Measurements from ENCODE around the gene DGKD.
"Not testable (repeated sequence)": the region's sequence is repeated elsewhere in the genome, so short reads cannot be mapped to it uniquely, and the experiment has no call there.

Gene DGKD

DNA sequence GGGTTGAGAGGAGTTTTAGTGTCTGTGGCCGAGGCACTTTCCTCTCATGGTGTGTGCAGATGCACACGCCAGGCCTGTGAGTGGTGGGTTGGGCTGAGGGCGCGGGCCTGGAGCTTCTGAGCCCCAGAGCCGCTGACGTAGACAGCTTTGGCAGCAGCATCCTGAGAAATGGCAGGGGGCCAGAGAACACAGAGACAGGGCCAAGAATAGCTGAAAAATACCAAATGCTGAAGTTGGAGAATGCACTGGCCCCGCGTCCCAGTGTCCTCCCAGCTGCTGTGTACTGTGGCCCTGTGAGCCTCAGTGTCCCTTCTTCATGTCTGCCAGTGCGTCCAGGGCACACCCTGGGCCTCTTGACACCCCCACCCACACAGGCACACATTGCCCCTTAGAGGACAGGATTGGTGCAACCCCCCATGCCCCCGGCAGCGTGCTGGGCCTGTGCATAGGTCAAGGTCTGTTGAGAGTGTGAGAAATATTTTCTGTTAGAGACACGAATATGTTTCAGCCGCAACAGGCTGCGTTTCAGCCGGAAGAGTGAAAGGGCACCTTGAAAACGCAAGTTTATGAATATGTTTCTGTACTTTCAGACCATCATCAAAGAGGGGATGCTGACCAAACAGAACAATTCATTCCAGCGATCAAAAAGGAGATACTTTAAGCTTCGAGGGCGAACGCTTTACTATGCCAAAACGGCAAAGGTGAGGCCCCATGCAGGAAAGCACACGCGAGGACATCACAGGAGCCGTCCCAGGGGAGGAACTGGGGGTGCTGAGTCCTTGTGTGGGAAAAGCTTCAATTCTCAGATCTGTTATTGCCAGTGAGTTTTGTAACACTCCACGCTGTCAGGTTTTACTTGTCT is 33.6 kb downstream of the DGKD start:
- H3K4me1 ChIP-seq: peaks cover 31% of the 10 kb centered on the region
- TF ChIP-seq, protein P1, sequence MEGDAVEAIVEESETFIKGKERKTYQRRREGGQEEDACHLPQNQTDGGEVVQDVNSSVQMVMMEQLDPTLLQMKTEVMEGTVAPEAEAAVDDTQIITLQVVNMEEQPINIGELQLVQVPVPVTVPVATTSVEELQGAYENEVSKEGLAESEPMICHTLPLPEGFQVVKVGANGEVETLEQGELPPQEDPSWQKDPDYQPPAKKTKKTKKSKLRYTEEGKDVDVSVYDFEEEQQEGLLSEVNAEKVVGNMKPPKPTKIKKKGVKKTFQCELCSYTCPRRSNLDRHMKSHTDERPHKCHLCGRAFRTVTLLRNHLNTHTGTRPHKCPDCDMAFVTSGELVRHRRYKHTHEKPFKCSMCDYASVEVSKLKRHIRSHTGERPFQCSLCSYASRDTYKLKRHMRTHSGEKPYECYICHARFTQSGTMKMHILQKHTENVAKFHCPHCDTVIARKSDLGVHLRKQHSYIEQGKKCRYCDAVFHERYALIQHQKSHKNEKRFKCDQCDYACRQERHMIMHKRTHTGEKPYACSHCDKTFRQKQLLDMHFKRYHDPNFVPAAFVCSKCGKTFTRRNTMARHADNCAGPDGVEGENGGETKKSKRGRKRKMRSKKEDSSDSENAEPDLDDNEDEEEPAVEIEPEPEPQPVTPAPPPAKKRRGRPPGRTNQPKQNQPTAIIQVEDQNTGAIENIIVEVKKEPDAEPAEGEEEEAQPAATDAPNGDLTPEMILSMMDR (IDR thresholded peaks at IDR 0.05; ENCODE audit: low read depth, low read length): no peak; the same call in 1 of the 2 replicates
- no peaks in the 10 kb centered on the region for H3K9me3 ChIP-seq
- peak overlapping the region; percentile 38 for H3K4me3 ChIP-seq (ENCODE audit: low read depth, low read length)
- H3K27me3 ChIP-seq: no peaks in the 10 kb centered on the region
- DNase-seq: peak; percentile 93
- peaks cover 13% of the 10 kb centered on the region for H3K36me3 ChIP-seq

GRCh38 chr2:233389601-233390125 is 35.4 kb downstream of the DGKD start:
- DNase-seq: no peak
- TF ChIP-seq, protein P1 (IDR thresholded peaks at IDR 0.05; ENCODE audit: low read depth, low read length): no peak
- Histone ChIP-seq H3K27me3 (no peaks in the 10 kb centered on the region), H3K4me1 (peaks cover 20% of the 10 kb centered on the region), H3K9me3 (no peaks in the 10 kb centered on the region), H3K36me3 (peaks cover 16% of the 10 kb centered on the region), H3K4me3 (ENCODE audit: low read depth, low read length) (no peak overlapping the region)

- H3K4me1 ChIP-seq: no peaks in the 10 kb centered on the region
- TF ChIP-seq, protein P1 (IDR thresholded peaks at IDR 0.05; ENCODE audit: low read depth, low read length): no peak
- DNase-seq: no peak
- no peaks in the 10 kb centered on the region for H3K27me3 ChIP-seq
- H3K4me3 ChIP-seq (ENCODE audit: low read depth, low read length): no peak overlapping the region
- peaks cover 18% of the 10 kb centered on the region for H3K36me3 ChIP-seq
- H3K9me3 ChIP-seq: no peaks in the 10 kb centered on the region
Observed at GRCh38 chr2:233395687-233396086, 41.4 kb downstream of the DGKD start.

GRCh38 chr2:233396726-233397665 is 42.7 kb downstream of the DGKD start:
- not testable (repeated sequence) for H3K9me3 ChIP-seq; H3K4me3 ChIP-seq (ENCODE audit: low read depth, low read length); H3K27me3 ChIP-seq; DNase-seq; H3K4me1 ChIP-seq
- peaks cover 17% of the 10 kb centered on the region for H3K36me3 ChIP-seq

GRCh38 chr2:233399306-233400225 is 45.3 kb downstream of the DGKD start:
- H3K9me3 ChIP-seq: no peaks in the 10 kb centered on the region
- no peak for DNase-seq
- peaks cover 10% of the 10 kb centered on the region for H3K36me3 ChIP-seq
- no peaks in the 10 kb centered on the region for H3K27me3 ChIP-seq
- no peaks in the 10 kb centered on the region for H3K4me1 ChIP-seq
- TF ChIP-seq, protein P1 (IDR thresholded peaks at IDR 0.05; ENCODE audit: low read depth, low read length): no peak
- no peak overlapping the region for H3K4me3 ChIP-seq (ENCODE audit: low read depth, low read length)
